ENCODE results near the gene ARNT2. TPM values are rescaled to one million over a fixed set of nuclear protein-coding genes. Genes with fewer than 3 reads are reported as not detected.

Gene ARNT2
- total and polyA plus RNA-seq, 2 of the 13 experiments (the other 11 are each of a cell fraction or from before 2014, with no cell fraction given): 0.69 to 1.7 TPM

- intact Hi-C loops (cut with micrococcal nuclease; ENCODE audit: unreplicated experiment): no loop called here
- H3K9ac ChIP-seq (ENCODE audit: insufficient read depth, low read depth, low read length): no peak overlapping the region
- no peak overlapping the region for H2AFZ ChIP-seq (ENCODE audit: low read length)
- H4K20me1 ChIP-seq (ENCODE audit: insufficient read depth, low read length): no peaks in the 10 kb centered on the region
- peaks cover 42% of the 10 kb centered on the region for H3K4me1 ChIP-seq (ENCODE audit: insufficient read depth, low read length)
- in situ Hi-C loops (cut with HindIII; ENCODE audit: extremely low pct_ligation_motif_present, low pct_unique_long_range_greater_than_20kb): no loop called here
- no peaks in the 10 kb centered on the region; a peak in 2 of 5 replicates for H3K27me3 ChIP-seq (ENCODE audit: control insufficient read depth in 1 of 2, insufficient read depth in 2 of 2, low read length in 2 of 2)
- H3K79me2 ChIP-seq (ENCODE audit: insufficient read depth, low read length): no peaks in the 10 kb centered on the region
- CTCF ChIA-PET (ENCODE audit: low intra/inter-chr PET ratio, low total read pairs): no interaction called here
- FAIRE-seq (no peak), ATAC-seq (no peak), DNase-seq (ENCODE audit: low spot score) (no peak)
- POLR2A ChIA-PET: no interaction called here
- no peak overlapping the region for H3K27ac ChIP-seq (ENCODE audit: extremely low read length, insufficient read depth, low read length)
- no TSS peak for BruUV-seq (replicated peaks)
- no peaks in the 10 kb centered on the region for H3K36me3 ChIP-seq (replicated peaks in 1 of 2; ENCODE audit: control insufficient read depth in 1 of 2, insufficient read depth in 2 of 2, low read length in 2 of 2)
- no peak overlapping the region for H3K4me3 ChIP-seq (replicated peaks in 1 of 3; ENCODE audit: insufficient read depth in 1 of 3, low read depth in 2 of 3, low read length in 3 of 3)
- no peak for TF ChIP-seq ZNF367 (CRISPR knock-in tag; IDR thresholded peaks at IDR 0.05; ENCODE audit: borderline replicate concordance)
- no peak for TF ChIP-seq ATF3 (CRISPR knock-in tag; IDR thresholded peaks at IDR 0.05)
- no peak for TF ChIP-seq HINFP (CRISPR knock-in tag; IDR thresholded peaks at IDR 0.05; ENCODE audit: low read depth)
- no peaks in the 10 kb centered on the region for H3K9me3 ChIP-seq (ENCODE audit: low read length)
- 37% methylated on average over 1 of the region's 1 CpG for WGBS (ENCODE audit: low lambda C conversion rate)
- H3K4me2 ChIP-seq (ENCODE audit: low read depth, low read length): no peak overlapping the region
Measured at GRCh38 chr15:80599359-80599758, 195.2 kb downstream of the ARNT2 start.

GRCh38 chr15:80600626-80601025 is 196.4 kb downstream of the ARNT2 start:
- peaks cover 32% of the 10 kb centered on the region for H3K4me1 ChIP-seq (ENCODE audit: insufficient read depth, low read length)
- intact Hi-C loops (cut with micrococcal nuclease; ENCODE audit: unreplicated experiment): no loop called here
- BruUV-seq (replicated peaks): no TSS peak
- ChIA-PET POLR2A (no interaction called here), CTCF (ENCODE audit: low intra/inter-chr PET ratio, low total read pairs) (no interaction called here)
- no peaks in the 10 kb centered on the region for H3K79me2 ChIP-seq (ENCODE audit: insufficient read depth, low read length)
- H3K27ac ChIP-seq (ENCODE audit: extremely low read length, insufficient read depth, low read length): no peak overlapping the region
- H3K9ac ChIP-seq (ENCODE audit: insufficient read depth, low read depth, low read length): no peak overlapping the region
- no peak overlapping the region for H3K4me3 ChIP-seq (replicated peaks in 1 of 3; ENCODE audit: insufficient read depth in 1 of 3, low read depth in 2 of 3, low read length in 3 of 3)
- H3K9me3 ChIP-seq (ENCODE audit: low read length): no peaks in the 10 kb centered on the region
- TF ChIP-seq ZC3H13 (CRISPR knock-in tag; IDR thresholded peaks at IDR 0.05): no peak
- DNase-seq (ENCODE audit: low spot score) (no peak), FAIRE-seq (no peak), ATAC-seq (no peak)
- WGBS (ENCODE audit: low lambda C conversion rate): 63% methylated on average over 3 of the region's 3 CpGs
- peaks cover 0 to 7% of the 10 kb centered on the region in 2 experiments; a peak in 2 of 5 replicates for H3K27me3 ChIP-seq (ENCODE audit: control insufficient read depth in 1 of 2, insufficient read depth in 2 of 2, low read length in 2 of 2)
- in situ Hi-C loops (cut with HindIII; ENCODE audit: extremely low pct_ligation_motif_present, low pct_unique_long_range_greater_than_20kb): no loop called here
- no peak overlapping the region for H2AFZ ChIP-seq (ENCODE audit: low read length)
- H3K4me2 ChIP-seq (ENCODE audit: low read depth, low read length): no peak overlapping the region
- H3K36me3 ChIP-seq (replicated peaks in 1 of 2; ENCODE audit: control insufficient read depth in 1 of 2, insufficient read depth in 2 of 2, low read length in 2 of 2): no peaks in the 10 kb centered on the region
- H4K20me1 ChIP-seq (ENCODE audit: insufficient read depth, low read length): no peaks in the 10 kb centered on the region

Measured in HepG2 (cell line).